Measurements from ENCODE around the gene PSMB8. TPM values are rescaled to one million over a fixed set of nuclear protein-coding genes. Genes with fewer than 3 reads are reported as not detected.

PSMB8 gene
- total and polyA plus RNA-seq, 2 of the 4 experiments (the other 2 are of a cell fraction), result 31.6 to 33.3 TPM

GRCh38 chr6:32825966-32826365 is 17.9 kb downstream of the PSMB8 start:
- H2AFZ ChIP-seq (replicated peaks; ENCODE audit: low read length, poor library complexity), result no peak overlapping the region
- H3K36me3 ChIP-seq (ENCODE audit: control insufficient read depth, insufficient read depth, low read length), result peaks cover 19% of the 10 kb centered on the region
- H2AK5ac ChIP-seq (ENCODE audit: low read depth, low read length), result no peak overlapping the region
- no peak overlapping the region for H3K4me3 ChIP-seq (ENCODE audit: insufficient read depth, low read depth, low read length)
- H3K9me1 ChIP-seq (ENCODE audit: insufficient read depth, low read length), result no peaks in the 10 kb centered on the region
- peak; percentile 57 for ATAC-seq (ENCODE audit: low read depth)
- no peak overlapping the region for H3K18ac ChIP-seq (ENCODE audit: low read depth, low read length)
- H3K4me1 ChIP-seq (ENCODE audit: control insufficient read depth, insufficient read depth, low read length), result peaks cover 2% of the 10 kb centered on the region; the same call in 1 of the 2 replicates
- no peaks in the 10 kb centered on the region for H3K27me3 ChIP-seq (ENCODE audit: control insufficient read depth, insufficient read depth, low read length)
- TF ChIP-seq CTCF (conservative IDR thresholded peaks at IDR 0.05; ENCODE audit: low read depth, low read length), result peak; percentile 36
- TF ChIP-seq RAD21 (IDR thresholded peaks at IDR 0.05; ENCODE audit: low read length), result peak; percentile 47
- peak; percentile 32; the same call in 1 of the 2 replicates for TF ChIP-seq CEBPB (IDR thresholded peaks at IDR 0.05; ENCODE audit: low read depth, low read length)
- TF ChIP-seq NFE2L2 (IDR thresholded peaks at IDR 0.05; ENCODE audit: low read depth, low read length), result no peak
- no peak overlapping the region for H3K27ac ChIP-seq (ENCODE audit: insufficient read depth, low read length)
- no peak overlapping the region for H2BK120ac ChIP-seq (ENCODE audit: low read depth, low read length)
- H2BK5ac ChIP-seq (ENCODE audit: low read depth, low read length, poor library complexity, severe bottlenecking), result no peak overlapping the region
- no peak overlapping the region for H3K4me2 ChIP-seq (ENCODE audit: low read depth, low read length)
- no peak overlapping the region for H2AK9ac ChIP-seq (replicated peaks; ENCODE audit: low read depth, low read length, poor library complexity)
- H4K20me1 ChIP-seq (ENCODE audit: insufficient read depth, low read length), result no peaks in the 10 kb centered on the region
- H3K14ac ChIP-seq (replicated peaks; ENCODE audit: low read depth, low read length), result no peak overlapping the region
- no peak overlapping the region for H4K8ac ChIP-seq (ENCODE audit: low read depth in 2 of 2, low read length in 2 of 2)
- no peak overlapping the region for H3K9ac ChIP-seq (ENCODE audit: low read depth, low read length)
- intact Hi-C loops (cut with micrococcal nuclease), result loop anchor here (1.0 kb wide), 1 partner anchor 42 kb away; no protein-coding TSS in a partner anchor
- no peaks in the 10 kb centered on the region for H3K9me3 ChIP-seq (ENCODE audit: control insufficient read depth, insufficient read depth, low read length)
- no peak overlapping the region for H3K23ac ChIP-seq (ENCODE audit: low read depth, low read length)
- no peak overlapping the region for H4K5ac ChIP-seq (ENCODE audit: low read depth, low read length)
- no peak overlapping the region for H4K91ac ChIP-seq (ENCODE audit: insufficient read depth, low read depth, low read length)
- ChIA-PET CTCF (interaction anchor here (1.4 to 2.4 kb wide), 4 partner anchors 12 to 42 kb away, joined by 3 to 12 read pairs (median 4); partner anchors contain the start of gene TAP2), POLR2A (ENCODE audit: unreplicated experiment) (no interaction called here)
- H2BK20ac ChIP-seq (ENCODE audit: low read depth, low read length), result no peak overlapping the region
- dilution Hi-C loops (cut with HindIII; ENCODE audit: low sequenced_read_pairs, unreplicated experiment), result no loop called here
- H3K56ac ChIP-seq (ENCODE audit: extremely low read depth, insufficient read depth, low read length), result no peak overlapping the region
- H3K79me1 ChIP-seq (ENCODE audit: low read depth in 1 of 2, low read length in 2 of 2), result no peaks in the 10 kb centered on the region
- peak; percentile 55 for DNase-seq
- in situ Hi-C loops (cut with MboI; ENCODE audit: low sequenced_read_pairs), result no loop called here
- H2BK15ac ChIP-seq (ENCODE audit: low read depth, low read length), result no peak overlapping the region
- no TSS peak for BruUV-seq (replicated peaks)
- no CpG with 5 or more reads among the region's 2 CpGs for WGBS, 2 experiments (ENCODE audit: extremely low coverage in 2 of 2, insufficient read length in 1 of 2)
- H3K4ac ChIP-seq (ENCODE audit: low read depth, low read length), result no peak overlapping the region

Data from IMR-90 (cell line).